HepG2 (cell line): ENCODE data around the gene PLPP3. TPM values are rescaled to one million over a fixed set of nuclear protein-coding genes. Genes with fewer than 3 reads are reported as not detected.

Experiments
- ARNT2 ChIP-seq: sonication (generic); formaldehyde crosslinking; IDR thresholded peaks from 2 replicates; pipeline ENCODE4 v1.8.0; 2022; ENCODE audit warnings: mild to moderate bottlenecking, low read depth, missing genetic modification reagents, moderate library complexity
- ARNTL ChIP-seq: sonication (generic); formaldehyde crosslinking; IDR thresholded peaks from 2 replicates; pipeline ENCODE4 v1.4.0; 2020; ENCODE audit warnings: mild to moderate bottlenecking, missing genetic modification reagents
- CREB1 ChIP-seq, 2 experiments: fragments of 450-650 bp in 1 of 2; IDR thresholded peaks; 2 replicates each; pipeline ENCODE4 v1.6.1; 2016 to 2017; ENCODE audit warnings: control low read depth in 1 of 2, mild to moderate bottlenecking in 1 of 2, missing compliant biosample characterization in 1 of 2, missing genetic modification characterization in 1 of 2
- GLI4 ChIP-seq: sonication (generic); formaldehyde crosslinking; IDR thresholded peaks from 2 replicates; pipeline ENCODE4 v1.5.1; 2020; ENCODE audit warnings: missing genetic modification reagents, mild to moderate bottlenecking, moderate library complexity, borderline replicate concordance
- GPBP1L1 ChIP-seq: sonication (generic); formaldehyde crosslinking; IDR thresholded peaks from 2 replicates; pipeline ENCODE4 v1.5.0; 2020; ENCODE audit warnings: mild to moderate bottlenecking, missing genetic modification reagents
- HINFP ChIP-seq: sonication (generic); formaldehyde crosslinking; IDR thresholded peaks from 2 replicates; pipeline ENCODE4 v1.4.0; 2020; ENCODE audit warnings: low read depth, mild to moderate bottlenecking, missing genetic modification reagents
- HNRNPL ChIP-seq: fragments of 200-400 bp; formaldehyde crosslinking; IDR thresholded peaks from 2 replicates; pipeline ENCODE4 v1.6.1; 2017; ENCODE audit warnings: mild to moderate bottlenecking, low read depth, low read length
- KAT2B ChIP-seq: fragments of 150-350 bp; IDR thresholded peaks from 2 replicates; pipeline ENCODE4 v1.6.1; 2014; ENCODE audit warnings: low read depth, low read length, borderline replicate concordance
- MAFG ChIP-seq: sonication (generic); formaldehyde crosslinking; IDR thresholded peaks from 2 replicates; pipeline ENCODE4 v1.5.1; 2020; ENCODE audit warnings: mild to moderate bottlenecking, missing genetic modification reagents
- MATR3 ChIP-seq: sonication (generic); formaldehyde crosslinking; IDR thresholded peaks from 2 replicates; pipeline ENCODE4 v1.4.0; 2020; ENCODE audit warnings: missing genetic modification reagents
- MXI1 ChIP-seq: IDR thresholded peaks from 3 replicates; pipeline ENCODE4 v1.6.1; 2012; ENCODE audit warnings: low read depth, low read length, inconsistent platforms, borderline replicate concordance
- NFIB ChIP-seq: sonication (generic); formaldehyde crosslinking; IDR thresholded peaks from 2 replicates; pipeline ENCODE4 v1.9.0; 2021; ENCODE audit warnings: missing genetic modification reagents, mild to moderate bottlenecking, borderline replicate concordance
- NFIC ChIP-seq: IDR thresholded peaks from 2 replicates; pipeline ENCODE4 v1.6.1; 2012; ENCODE audit warnings: mild to moderate bottlenecking, low read length, inconsistent platforms
- PHF21A ChIP-seq: sonication (generic); formaldehyde crosslinking; IDR thresholded peaks from 2 replicates; pipeline ENCODE4 v1.5.0; 2020; ENCODE audit warnings: mild to moderate bottlenecking, missing genetic modification reagents
- POLR2G ChIP-seq: fragments of 200-400 bp; formaldehyde crosslinking; IDR thresholded peaks from 2 replicates; pipeline ENCODE4 v1.6.1; 2018; ENCODE audit warnings: mild to moderate bottlenecking, low read depth, low read length, moderate library complexity
- REL ChIP-seq: sonication (generic); formaldehyde crosslinking; conservative IDR thresholded peaks from 2 replicates; pipeline ENCODE4 v1.8.0; 2022; ENCODE audit warnings: mild to moderate bottlenecking, missing genetic modification reagents, moderate library complexity
- REPIN1 ChIP-seq: sonication (generic); formaldehyde crosslinking; IDR thresholded peaks from 2 replicates; pipeline ENCODE4 v1.8.0; 2022; ENCODE audit warnings: missing genetic modification reagents, low read depth, mild to moderate bottlenecking, borderline replicate concordance
- SCMH1 ChIP-seq: sonication (generic); formaldehyde crosslinking; IDR thresholded peaks from 2 replicates; pipeline ENCODE4 v1.9.0; 2021; ENCODE audit warnings: missing genetic modification reagents, mild to moderate bottlenecking, borderline replicate concordance
- SNRNP70 ChIP-seq: fragments of 200-400 bp; formaldehyde crosslinking; IDR thresholded peaks from 2 replicates; pipeline ENCODE4 v1.6.1; 2017; ENCODE audit warnings: mild to moderate bottlenecking, low read depth, low read length, moderate library complexity
- ZNF180 ChIP-seq: sonication (generic); formaldehyde crosslinking; IDR thresholded peaks from 2 replicates; pipeline ENCODE4 v1.4.0; 2020; ENCODE audit warnings: low read depth, missing genetic modification reagents, borderline replicate concordance
- ZNF451 ChIP-seq: sonication (generic); formaldehyde crosslinking; IDR thresholded peaks from 2 replicates; pipeline ENCODE4 v1.5.0; 2020; ENCODE audit warnings: mild to moderate bottlenecking, missing genetic modification reagents
- ZNF614 ChIP-seq: IDR thresholded peaks from 2 replicates; pipeline ENCODE4 v1.6.1; 2018; ENCODE audit warnings: missing biosample characterization, missing genetic modification reagents, inconsistent platforms, borderline replicate concordance
- ZNF737 ChIP-seq: sonication (generic); formaldehyde crosslinking; IDR thresholded peaks from 2 replicates; pipeline ENCODE4 v1.5.0; 2020; ENCODE audit warnings: missing genetic modification reagents, mild to moderate bottlenecking, borderline replicate concordance
- ZNF776 ChIP-seq: sonication (generic); formaldehyde crosslinking; IDR thresholded peaks from 2 replicates; pipeline ENCODE4 v1.4.0; 2020; ENCODE audit warnings: mild to moderate bottlenecking, missing genetic modification reagents
- ZSCAN12 ChIP-seq: sonication (generic); formaldehyde crosslinking; IDR thresholded peaks from 2 replicates; pipeline ENCODE4 v1.9.0; 2021; ENCODE audit warnings: mild to moderate bottlenecking, missing genetic modification reagents
- polyA plus RNA-seq, 8 experiments: library from polyadenylated mRNA; depleted of rRNA in 3 of 8; stranded (reverse) in 7 of 8; unstranded in 1 of 8; fragments of >200 nt; fragmentation: Illumina TruSeq in 4 of 8; extraction: Trizol in 4 of 8; gene quantifications; 2 replicates each; pipeline versions ENCODE4 v1.2.1 to v1.2.3, GENCODE V29; 2011 to 2016; ENCODE audit warnings: low read depth in 4 of 8, missing spikeins in 1 of 8, mixed read lengths in 1 of 8; ENCODE audit not compliant: insufficient read depth in 1 of 8
- total RNA-seq, 5 experiments: library from RNA; depleted of rRNA; stranded (reverse); fragments of >200 nt; fragmentation: Illumina TruSeq; extraction: Trizol; gene quantifications; 2 replicates each; pipeline ENCODE4 v1.2.3, GENCODE V29; 2016; ENCODE audit warnings: low read depth in 1 of 5
- TF ChIP-seq, protein P1 (sequence below): IDR thresholded peaks from 2 replicates; pipeline ENCODE4 v1.6.1; 2016; ENCODE audit warnings: mild to moderate bottlenecking

PLPP3 gene
- total and polyA plus RNA-seq, 2 of the 13 experiments (the other 11 are each of a cell fraction or from before 2014, with no cell fraction given): 49.7 to 65.8 TPM

DNA sequence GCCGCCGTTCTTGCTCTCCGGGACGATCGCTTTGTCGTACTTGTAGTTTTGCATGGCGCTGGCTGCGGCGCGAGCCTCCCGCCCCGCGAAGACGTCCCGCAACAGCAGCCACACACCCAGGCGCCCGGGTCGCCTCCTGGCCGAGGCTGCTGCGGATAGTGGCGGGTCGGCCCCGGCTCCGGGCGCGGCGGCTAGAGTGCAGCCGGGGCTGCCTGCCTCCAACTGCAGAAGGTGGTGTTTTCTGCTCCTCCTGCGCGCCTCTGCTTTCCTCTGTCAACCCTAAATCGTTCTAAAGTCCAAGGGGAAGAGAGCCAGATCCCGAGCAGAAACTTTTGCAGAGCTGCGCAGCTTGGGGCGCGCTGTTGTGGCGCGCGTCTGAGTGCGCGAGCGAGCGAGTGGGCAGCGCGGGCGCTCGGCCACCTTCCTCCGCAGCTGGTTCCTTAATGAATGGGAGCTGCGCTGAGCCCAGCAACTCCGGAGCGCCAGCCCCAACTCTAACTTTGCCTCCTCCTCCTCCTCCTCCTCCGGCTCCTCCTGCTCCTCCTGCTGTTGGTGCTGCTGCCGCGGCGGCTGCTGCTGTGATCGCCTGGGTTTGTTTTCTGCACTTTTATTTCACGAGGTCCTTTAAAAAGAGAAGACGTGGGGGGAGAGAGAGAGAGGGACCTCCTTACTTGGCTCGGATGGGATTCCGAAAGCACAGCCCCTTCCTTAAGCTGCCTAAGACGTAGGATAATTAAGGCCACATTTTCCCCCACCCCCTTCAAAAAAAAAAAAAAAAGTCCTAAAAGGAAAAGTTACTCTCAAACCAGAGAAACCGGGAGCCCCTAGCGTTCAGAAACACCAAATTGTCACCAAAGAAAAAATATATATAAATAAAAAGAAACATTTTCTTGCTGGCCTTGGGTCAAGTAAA is at the start of gene PLPP3 (continued):
- 0 out of 2 replicates have a peak, but pooled peaks have one; percentile 25 for TF ChIP-seq ARNTL
- TF ChIP-seq ZNF451 (CRISPR knock-in tag): no peak
- TF ChIP-seq REPIN1 (CRISPR knock-in tag): peak; percentile 68; the same call in 1 of the 2 replicates
- 0 out of 2 replicates have a peak, but pooled peaks have one; percentile 49 for TF ChIP-seq GLI4
- 0 out of 2 replicates have a peak, but pooled peaks have one; percentile 29 for TF ChIP-seq ARNT2 (CRISPR knock-in tag)
- TF ChIP-seq HNRNPL: peak; percentile 54; the same call in 1 of the 2 replicates
- TF ChIP-seq KAT2B: no peak
- TF ChIP-seq NFIC: no peak
- no peak; the same call in 1 of the 2 replicates for TF ChIP-seq ZNF776 (CRISPR knock-in tag)
- TF ChIP-seq ZSCAN12 (CRISPR knock-in tag): no peak
- no peak for TF ChIP-seq ZNF180
- TF ChIP-seq MATR3 (CRISPR knock-in tag): no peak
- no peak; the same call in 2 of the 3 replicates for TF ChIP-seq MXI1
- no peak for TF ChIP-seq CREB1 (IDR thresholded peaks at IDR 0.05)
- no peak for TF ChIP-seq CREB1 (CRISPR knock-in tag; IDR thresholded peaks at IDR 0.05)
- TF ChIP-seq SCMH1: no peak
- no peak for TF ChIP-seq NFIB
- no peak for TF ChIP-seq GPBP1L1 (CRISPR knock-in tag)
- TF ChIP-seq MAFG: no peak
- TF ChIP-seq POLR2G: peak; percentile 94
- TF ChIP-seq, protein P1, sequence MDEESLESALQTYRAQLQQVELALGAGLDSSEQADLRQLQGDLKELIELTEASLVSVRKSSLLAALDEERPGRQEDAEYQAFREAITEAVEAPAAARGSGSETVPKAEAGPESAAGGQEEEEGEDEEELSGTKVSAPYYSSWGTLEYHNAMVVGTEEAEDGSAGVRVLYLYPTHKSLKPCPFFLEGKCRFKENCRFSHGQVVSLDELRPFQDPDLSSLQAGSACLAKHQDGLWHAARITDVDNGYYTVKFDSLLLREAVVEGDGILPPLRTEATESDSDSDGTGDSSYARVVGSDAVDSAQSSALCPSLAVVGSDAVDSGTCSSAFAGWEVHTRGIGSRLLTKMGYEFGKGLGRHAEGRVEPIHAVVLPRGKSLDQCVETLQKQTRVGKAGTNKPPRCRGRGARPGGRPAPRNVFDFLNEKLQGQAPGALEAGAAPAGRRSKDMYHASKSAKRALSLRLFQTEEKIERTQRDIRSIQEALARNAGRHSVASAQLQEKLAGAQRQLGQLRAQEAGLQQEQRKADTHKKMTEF (CRISPR knock-in tag): no peak; the same call in 1 of the 2 replicates
- no peak for TF ChIP-seq SNRNP70
- no peak for TF ChIP-seq ZNF737 (CRISPR knock-in tag)
- TF ChIP-seq REL (CRISPR knock-in tag): no peak
- TF ChIP-seq ZNF614: peak; percentile 43; the same call in 1 of the 2 replicates
- TF ChIP-seq HINFP (CRISPR knock-in tag): no peak
- TF ChIP-seq PHF21A (CRISPR knock-in tag): peak; percentile 74; the same call in 1 of the 2 replicates
